Endothelial cell of umbilical vein (primary cell): ENCODE data around the gene FBLIM1. TPM values are rescaled to one million over a fixed set of nuclear protein-coding genes. Genes with fewer than 3 reads are reported as not detected.

Experiments
- BruUV-seq: library from RNA; stranded (reverse); fragments of 400-500 nt; replicated peaks from 2 replicates; lab custom pipeline; 2021; lab: Mats Ljungman, UMichigan
- CTCF ChIA-PET: fragments of 300-600, 350-600 bp; sonication (Branson Sonifier 250); formaldehyde crosslinking; loops from one replicate; lab custom pipeline; 2021; ENCODE audit warnings: antibody characterized with exemption, inconsistent platforms; lab: Charles Lee
- POLR2A ChIA-PET: fragments of 300-600, 350-600 bp; sonication (Branson Sonifier 250); formaldehyde crosslinking; loops from one replicate; lab custom pipeline; 2021; ENCODE audit warnings: antibody characterized with exemption, inconsistent platforms; lab: Charles Lee
- DNase-seq: peaks from one replicate; pipeline ENCODE4 v3.0.0-alpha.2; 2011; ENCODE audit warnings: low read depth, low spot score
- FAIRE-seq: peaks from 2 replicates; lab custom pipeline; 2011; peaks lifted over from hg19 to GRCh38; lab: Jason Lieb, UNC
- H2AFZ ChIP-seq: 2 replicates; pipeline ENCODE4 v1.6.0; 2012; ENCODE audit warnings: low read depth, low read length, control low read depth, inconsistent platforms
- H3K27ac ChIP-seq: 2 replicates; pipeline ENCODE4 v1.5.1; 2011; ENCODE audit warnings: low read depth, mild to moderate bottlenecking, control low read depth, low read length, moderate library complexity; ENCODE audit not compliant: insufficient read depth
- H3K27me3 ChIP-seq, 2 experiments: 2 replicates each; pipeline versions ENCODE4 v1.6.0 to v1.6.1; 2011; ENCODE audit warnings: low read length in 2 of 2, mixed read lengths in 1 of 2; ENCODE audit not compliant: control insufficient read depth in 2 of 2, insufficient read depth in 2 of 2
- H3K36me3 ChIP-seq, 2 experiments: 2 replicates in 1 of 2; 3 replicates in 1 of 2; pipeline ENCODE4 v1.5.1; 2011; ENCODE audit warnings: low read length in 2 of 2, mild to moderate bottlenecking in 1 of 2, moderate library complexity in 1 of 2; ENCODE audit not compliant: control insufficient read depth in 2 of 2, insufficient read depth in 2 of 2; ENCODE audit errors: extremely low read depth in 1 of 2
- H3K4me1 ChIP-seq: 3 replicates; pipeline ENCODE4 v1.5.1; 2011; ENCODE audit warnings: mild to moderate bottlenecking, low read length; ENCODE audit not compliant: control insufficient read depth, insufficient read depth; ENCODE audit errors: extremely low read depth
- H3K4me2 ChIP-seq: 2 replicates; pipeline ENCODE4 v1.6.1; 2011; ENCODE audit warnings: low read length, control low read depth, mixed read lengths; ENCODE audit not compliant: insufficient read depth
- H3K4me3 ChIP-seq, 3 experiments: fragments of 200-600 bp in 1 of 3; sonication (generic), shearing (Covaris generic) in 1 of 3; replicated peaks in 1 of 3; 2 replicates each; pipeline ENCODE4 v1.5.1; 2011 to 2016; ENCODE audit warnings: control low read depth in 3 of 3, low read length in 3 of 3, mild to moderate bottlenecking in 2 of 3, inconsistent platforms in 1 of 3, low read depth in 1 of 3, moderate library complexity in 1 of 3; ENCODE audit not compliant: insufficient read depth in 1 of 3
- H3K79me2 ChIP-seq: 2 replicates; pipeline ENCODE4 v1.6.0; 2012; ENCODE audit warnings: low read length, inconsistent platforms; ENCODE audit not compliant: control insufficient read depth, insufficient read depth
- H3K9ac ChIP-seq: replicated peaks from 2 replicates; pipeline ENCODE3; 2011; ENCODE audit warnings: low read length, control low read depth; ENCODE audit not compliant: insufficient read depth; ENCODE audit errors: extremely low read depth
- H3K9me1 ChIP-seq: replicated peaks from 3 replicates; pipeline ENCODE4 v1.6.0; 2011; ENCODE audit warnings: mild to moderate bottlenecking, low read length; ENCODE audit not compliant: control insufficient read depth, insufficient read depth; ENCODE audit errors: extremely low read depth
- H3K9me3 ChIP-seq: replicated peaks from 2 replicates; pipeline ENCODE4 v1.5.1; 2012; ENCODE audit warnings: low read length, inconsistent platforms; ENCODE audit not compliant: control insufficient read depth, insufficient read depth
- H4K20me1 ChIP-seq: replicated peaks from 2 replicates; pipeline ENCODE3; 2011; ENCODE audit warnings: mild to moderate bottlenecking, low read length; ENCODE audit not compliant: control insufficient read depth, insufficient read depth; ENCODE audit errors: extremely low read depth
- EZH2 ChIP-seq: IDR thresholded peaks from 2 replicates; pipeline ENCODE4 v1.6.1; 2012; ENCODE audit warnings: borderline replicate concordance, low read depth, mild to moderate bottlenecking, moderate library complexity, low read length, inconsistent platforms; ENCODE audit not compliant: severe bottlenecking
- FOS ChIP-seq: IDR thresholded peaks from 2 replicates; pipeline ENCODE4 v1.6.1; 2011; ENCODE audit warnings: mild to moderate bottlenecking, low read length, moderate library complexity, borderline replicate concordance; ENCODE audit not compliant: insufficient read depth
- GATA2 ChIP-seq: IDR thresholded peaks from 2 replicates; pipeline ENCODE4 v1.7.0; 2011; ENCODE audit warnings: low read depth, mild to moderate bottlenecking, moderate library complexity, mixed read lengths, low read length; ENCODE audit not compliant: insufficient read length, insufficient read depth
- JUN ChIP-seq: IDR thresholded peaks from 2 replicates; pipeline ENCODE4 v1.6.1; 2011; ENCODE audit warnings: borderline replicate concordance, low read depth; ENCODE audit not compliant: insufficient read length, insufficient read depth
- MYC ChIP-seq: IDR thresholded peaks from one replicate; pipeline ENCODE4 v1.6.1; 2011; ENCODE audit warnings: mild to moderate bottlenecking, low read depth, low read length
- POLR2A ChIP-seq: IDR thresholded peaks from 2 replicates; pipeline ENCODE4 v1.6.1; 2012; ENCODE audit warnings: low read depth, mild to moderate bottlenecking, control low read depth, low read length
- POLR2AphosphoS5 ChIP-seq: IDR thresholded peaks from 2 replicates; pipeline ENCODE4 v1.6.1; 2012; ENCODE audit warnings: low read depth, mild to moderate bottlenecking, control low read depth, low read length, moderate library complexity; ENCODE audit not compliant: insufficient read depth
- dilution Hi-C: fragments of 300-500 bp; cut with MboI; formaldehyde crosslinking; loops from one replicate; pipeline ENCODE4 v1.15.0; 2019; ENCODE audit warnings: low sequenced_read_pairs; ENCODE audit not compliant: extremely low pct_ligation_motif_present
- intact Hi-C: fragments of 100-400 bp; cut with micrococcal nuclease; formaldehyde crosslinking; loops from one replicate; pipeline ENCODE4 v1.10.0; 2022
- polyA plus RNA-seq, 4 experiments: library from polyadenylated mRNA; depleted of rRNA in 3 of 4; stranded (reverse) in 3 of 4; unstranded in 1 of 4; fragments of >200 nt; gene quantifications; 2 replicates each; pipeline versions ENCODE4 v1.2.1 to v1.2.3, GENCODE V29; 2011 to 2012; ENCODE audit warnings: missing spikeins in 1 of 4
- total RNA-seq: library from RNA; stranded (reverse); gene quantifications from 2 replicates; pipeline ENCODE4 v1.2.3, GENCODE V29; 2021
- TF ChIP-seq, protein P1 (sequence below): IDR thresholded peaks from 2 replicates; pipeline ENCODE4 v1.6.1; 2011; ENCODE audit not compliant: insufficient read depth, insufficient read length
- TF ChIP-seq, protein P2 (sequence below), 2 donors: IDR thresholded peaks; 1 replicate in 1 of 2; 2 replicates in 1 of 2; pipeline ENCODE4 v1.5.1; 2011; ENCODE audit warnings: low read length in 2 of 2, mild to moderate bottlenecking in 2 of 2, moderate library complexity in 2 of 2, control low read depth in 1 of 2, inconsistent platforms in 1 of 2, low read depth in 1 of 2; ENCODE audit not compliant: insufficient read depth in 1 of 2; ENCODE audit errors: extremely low read depth in 1 of 2

The FBLIM1 gene
- total and polyA plus RNA-seq, 2 donors (not counting 3 experiments of a cell fraction or from before 2014, with no cell fraction given), result 363 to 414 TPM

DNA sequence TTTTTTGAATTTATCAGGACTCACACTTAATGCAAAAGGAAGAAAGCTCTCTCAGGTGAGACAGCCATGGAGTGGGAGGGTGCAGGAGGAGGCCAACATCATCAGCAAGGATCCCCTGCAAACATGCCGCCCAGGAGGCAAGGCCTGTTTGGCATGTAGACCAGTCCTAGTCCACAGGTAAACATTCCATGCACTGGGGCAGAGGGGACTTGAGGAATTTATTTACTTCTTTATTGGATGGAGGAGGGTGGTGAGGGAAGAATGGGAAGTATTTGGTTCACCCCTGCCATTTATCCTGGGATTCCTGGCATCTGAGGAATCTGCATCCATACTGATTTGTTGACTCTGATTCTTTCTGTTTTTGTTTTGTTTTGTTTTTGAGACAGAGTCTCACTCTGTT lies 50.4 kb downstream of the FBLIM1 start:
- ChIA-PET POLR2A (no interaction called here), CTCF (no interaction called here)
- intact Hi-C loops, result no loop called here

More for the DNA sequence above, 50.4 kb downstream of the FBLIM1 start:
- TF ChIP-seq, protein P1, sequence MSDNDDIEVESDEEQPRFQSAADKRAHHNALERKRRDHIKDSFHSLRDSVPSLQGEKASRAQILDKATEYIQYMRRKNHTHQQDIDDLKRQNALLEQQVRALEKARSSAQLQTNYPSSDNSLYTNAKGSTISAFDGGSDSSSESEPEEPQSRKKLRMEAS, result no peak
- TF ChIP-seq GATA2 (no peak), JUN (no peak), FOS (no peak), POLR2A (no peak), EZH2 (no peak), POLR2AphosphoS5 (no peak), MYC (no peak)
- TF ChIP-seq, protein P2, sequence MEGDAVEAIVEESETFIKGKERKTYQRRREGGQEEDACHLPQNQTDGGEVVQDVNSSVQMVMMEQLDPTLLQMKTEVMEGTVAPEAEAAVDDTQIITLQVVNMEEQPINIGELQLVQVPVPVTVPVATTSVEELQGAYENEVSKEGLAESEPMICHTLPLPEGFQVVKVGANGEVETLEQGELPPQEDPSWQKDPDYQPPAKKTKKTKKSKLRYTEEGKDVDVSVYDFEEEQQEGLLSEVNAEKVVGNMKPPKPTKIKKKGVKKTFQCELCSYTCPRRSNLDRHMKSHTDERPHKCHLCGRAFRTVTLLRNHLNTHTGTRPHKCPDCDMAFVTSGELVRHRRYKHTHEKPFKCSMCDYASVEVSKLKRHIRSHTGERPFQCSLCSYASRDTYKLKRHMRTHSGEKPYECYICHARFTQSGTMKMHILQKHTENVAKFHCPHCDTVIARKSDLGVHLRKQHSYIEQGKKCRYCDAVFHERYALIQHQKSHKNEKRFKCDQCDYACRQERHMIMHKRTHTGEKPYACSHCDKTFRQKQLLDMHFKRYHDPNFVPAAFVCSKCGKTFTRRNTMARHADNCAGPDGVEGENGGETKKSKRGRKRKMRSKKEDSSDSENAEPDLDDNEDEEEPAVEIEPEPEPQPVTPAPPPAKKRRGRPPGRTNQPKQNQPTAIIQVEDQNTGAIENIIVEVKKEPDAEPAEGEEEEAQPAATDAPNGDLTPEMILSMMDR (IDR thresholded peaks at IDR 0.05; ENCODE audit: extremely low read depth in 1 of 2, insufficient read depth in 1 of 2, low read depth in 1 of 2, low read length in 2 of 2), result no peak
- Histone ChIP-seq H3K36me3 (no peaks in the 10 kb centered on the region), H3K27me3 (no peaks in the 10 kb centered on the region), H3K79me2 (no peaks in the 10 kb centered on the region), H3K27ac (no peak overlapping the region), H3K4me2 (no peak overlapping the region), H2AFZ (no peak overlapping the region), H4K20me1 (no peaks in the 10 kb centered on the region), H3K9me1 (no peaks in the 10 kb centered on the region), H3K9ac (no peak overlapping the region), H3K9me3 (no peaks in the 10 kb centered on the region), H3K4me3 (no peak overlapping the region), H3K4me1 (no peaks in the 10 kb centered on the region)
- dilution Hi-C loops, result no loop called here
- DNase-seq (no peak), FAIRE-seq (no peak)
- BruUV-seq, result no TSS peak
